Neural cell (in vitro differentiated cells): ENCODE data around the gene SLCO3A1.

ENCODE experiments used
- CTCF ChIP-seq: fragments of 450-650 bp; IDR thresholded peaks from 2 replicates; pipeline ENCODE4 v1.5.1; 2014; ENCODE audit warnings: antibody characterized with exemption, mild to moderate bottlenecking, moderate library complexity; ENCODE audit not compliant: poor library complexity, severe bottlenecking
- EP300 ChIP-seq: fragments of 450-650 bp; conservative IDR thresholded peaks from 2 replicates; pipeline ENCODE4 v1.6.1; 2014; ENCODE audit warnings: antibody characterized with exemption, mild to moderate bottlenecking, moderate library complexity; ENCODE audit not compliant: poor library complexity, severe bottlenecking
- EZH2 ChIP-seq: fragments of 200-600, 300-800 bp; shearing (Covaris generic), sonication (generic); IDR thresholded peaks from 2 replicates; pipeline ENCODE4 v1.6.1; 2014; ENCODE audit warnings: antibody characterized with exemption, low read length, borderline replicate concordance, mild to moderate bottlenecking; ENCODE audit not compliant: insufficient read depth, poor library complexity, severe bottlenecking
- MXI1 ChIP-seq: fragments of 450-650 bp; conservative IDR thresholded peaks from 2 replicates; pipeline ENCODE4 v1.6.1; 2014; ENCODE audit warnings: antibody characterized with exemption, mild to moderate bottlenecking; ENCODE audit not compliant: poor library complexity, severe bottlenecking
- POLR2AphosphoS5 ChIP-seq: IDR thresholded peaks from 2 replicates; pipeline ENCODE4 v1.6.1; 2012
- RAD21 ChIP-seq: fragments of 450-650 bp; conservative IDR thresholded peaks from 2 replicates; pipeline ENCODE4 v1.6.1; 2014; ENCODE audit warnings: antibody characterized with exemption, mild to moderate bottlenecking, moderate library complexity
- REST ChIP-seq: IDR thresholded peaks from 2 replicates; pipeline ENCODE4 v1.6.1; 2012; ENCODE audit warnings: borderline replicate concordance
- SMC3 ChIP-seq: fragments of 450-650 bp; conservative IDR thresholded peaks from 2 replicates; pipeline ENCODE4 v1.6.1; 2014; ENCODE audit warnings: antibody characterized with exemption, mild to moderate bottlenecking, moderate library complexity; ENCODE audit not compliant: poor library complexity
- TAF1 ChIP-seq: IDR thresholded peaks from 2 replicates; pipeline ENCODE4 v1.6.1; 2012; ENCODE audit warnings: low read depth

- TF ChIP-seq CTCF: no peak
- TF ChIP-seq EP300: no peak
- no peak for TF ChIP-seq EZH2
- TF ChIP-seq POLR2AphosphoS5: no peak
- no peak for TF ChIP-seq TAF1
- no peak for TF ChIP-seq REST
- no peak for TF ChIP-seq RAD21
- TF ChIP-seq SMC3: no peak
- TF ChIP-seq MXI1: no peak
Measured at GRCh38 chr15:92014281-92015030, 160.9 kb downstream of the SLCO3A1 start.
